Stimulated activated effector memory CD8-positive, alpha-beta T cell treated with anti-CD3 and anti-CD28 coated beads, Interleukin-12 subunit alpha, Interleukin-12 subunit beta, amount 100 ng/mL, for 72 hours (primary cell): ENCODE results near the gene PCYT2.

ENCODE experiments used
- ATAC-seq: fragments of 150-1000 bp; cut with Tn5 transposase; 2 replicates; pipeline ENCODE4 v1.10.0; 2021
- DNase-seq, 2 donors: peaks; one replicate each; pipeline ENCODE4 v3.0.0; 2021 to 2022; ENCODE audit warnings: low spot score in 2 of 2
- H3K27ac Mint-ChIP-seq: one replicate; pipeline ENCODE4 v1.8.0; 2022; ENCODE audit warnings: mild to moderate bottlenecking, mixed read lengths
- H3K36me3 Mint-ChIP-seq: one replicate; pipeline ENCODE4 v1.8.0; 2022; ENCODE audit warnings: mild to moderate bottlenecking, mixed read lengths
- H3K4me1 Mint-ChIP-seq: one replicate; pipeline ENCODE4 v1.8.0; 2022; ENCODE audit warnings: mixed read lengths
- H3K4me3 Mint-ChIP-seq: one replicate; pipeline ENCODE4 v1.8.0; 2022; ENCODE audit warnings: mild to moderate bottlenecking, mixed read lengths
- H3K9me3 Mint-ChIP-seq: one replicate; pipeline ENCODE4 v1.8.0; 2022; ENCODE audit warnings: mixed read lengths

The PCYT2 gene

GRCh38 chr17:81904600-81905423 is 6.4 kb downstream of the PCYT2 start:
- no peak for ATAC-seq

GRCh38 chr17:81903896-81904599 is 7.2 kb downstream of the PCYT2 start:
- H3K4me3 Mint-ChIP-seq = no peak overlapping the region
- no peak overlapping the region for H3K27ac Mint-ChIP-seq
- DNase-seq (no peak), ATAC-seq (no peak)
- no peaks in the 10 kb centered on the region for H3K9me3 Mint-ChIP-seq
- H3K36me3 Mint-ChIP-seq = peaks cover 23% of the 10 kb centered on the region
- peaks cover 10% of the 10 kb centered on the region for H3K4me1 Mint-ChIP-seq

More at GRCh38 chr17:81904600-81905423, 6.4 kb downstream of the PCYT2 start:
- DNase-seq = no peak
- Mint-ChIP-seq H3K9me3 (no peaks in the 10 kb centered on the region), H3K4me1 (peaks cover 10% of the 10 kb centered on the region), H3K27ac (no peak overlapping the region), H3K4me3 (no peak overlapping the region), H3K36me3 (peaks cover 16% of the 10 kb centered on the region)

DNA sequence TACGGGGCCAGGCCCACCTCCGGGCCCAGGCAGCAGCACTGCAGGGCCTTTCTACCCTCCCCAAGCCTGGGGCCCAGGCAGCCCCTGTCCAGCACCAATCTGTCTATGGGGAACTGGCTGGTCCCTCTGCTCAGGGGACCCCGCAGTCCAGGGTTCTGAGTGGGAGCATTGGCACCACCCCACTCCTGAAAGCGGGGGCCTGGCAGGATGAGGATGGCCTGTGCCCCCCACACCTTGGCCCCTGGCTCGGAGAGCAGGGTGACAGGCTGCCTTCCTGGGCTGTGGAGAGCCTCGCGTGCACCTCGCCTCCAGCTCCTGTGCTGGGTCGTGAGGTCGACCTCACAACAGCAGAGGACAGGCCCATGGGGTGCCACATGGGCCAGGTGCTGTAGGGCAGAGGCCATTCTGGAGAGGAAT is 7.8 kb downstream of the PCYT2 start:
- no peaks in the 10 kb centered on the region for H3K9me3 Mint-ChIP-seq
- peaks cover 10% of the 10 kb centered on the region for H3K4me1 Mint-ChIP-seq
- no peak for ATAC-seq
- no peak for DNase-seq
- no peak overlapping the region for H3K4me3 Mint-ChIP-seq
- H3K36me3 Mint-ChIP-seq = peaks cover 29% of the 10 kb centered on the region
- H3K27ac Mint-ChIP-seq = no peak overlapping the region

DNA sequence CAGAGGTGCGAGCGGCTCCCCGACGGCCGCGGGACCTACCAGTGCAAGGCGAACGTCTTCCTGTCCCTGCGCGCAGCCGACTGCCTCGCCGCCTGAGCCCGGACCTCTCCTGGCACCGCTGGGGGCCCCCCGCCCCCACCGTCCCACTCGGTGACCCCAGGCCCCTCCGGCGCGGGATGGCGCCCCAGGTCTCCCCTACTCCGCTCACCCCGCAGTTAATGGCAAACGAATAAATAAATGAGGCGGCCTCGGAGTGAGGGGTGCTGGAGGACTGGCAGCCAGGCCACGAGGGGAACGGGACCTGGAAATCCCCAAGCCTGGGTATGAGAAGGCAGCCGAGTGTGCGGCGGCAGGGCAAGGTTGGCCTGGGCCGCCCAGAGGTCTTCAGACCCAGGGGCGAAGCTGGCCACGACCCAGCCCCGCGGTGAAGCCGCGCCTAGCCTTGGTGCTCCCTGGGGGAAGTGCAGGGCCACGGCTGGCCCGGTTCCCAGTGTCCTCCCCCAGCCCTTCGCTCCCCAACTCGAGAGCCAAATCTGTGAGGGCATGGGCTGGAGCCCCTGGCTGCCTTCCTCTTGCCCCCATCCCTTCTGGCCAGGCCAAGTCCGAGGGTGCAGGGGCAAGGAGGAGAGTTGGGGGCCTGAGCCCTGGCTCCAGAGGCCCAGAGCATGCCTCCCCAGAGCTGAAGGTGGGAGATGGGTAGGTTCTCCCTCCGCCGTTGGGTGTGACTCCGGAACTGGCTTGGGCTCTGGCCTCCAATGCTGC is 8.4 kb downstream of the PCYT2 start:
- Mint-ChIP-seq H3K36me3 (peaks cover 35% of the 10 kb centered on the region), H3K27ac (no peak overlapping the region), H3K9me3 (no peaks in the 10 kb centered on the region), H3K4me3 (peak overlapping the region; percentile 23), H3K4me1 (peaks cover 10% of the 10 kb centered on the region)
- no peak for DNase-seq
- ATAC-seq = peak; percentile 29

DNA sequence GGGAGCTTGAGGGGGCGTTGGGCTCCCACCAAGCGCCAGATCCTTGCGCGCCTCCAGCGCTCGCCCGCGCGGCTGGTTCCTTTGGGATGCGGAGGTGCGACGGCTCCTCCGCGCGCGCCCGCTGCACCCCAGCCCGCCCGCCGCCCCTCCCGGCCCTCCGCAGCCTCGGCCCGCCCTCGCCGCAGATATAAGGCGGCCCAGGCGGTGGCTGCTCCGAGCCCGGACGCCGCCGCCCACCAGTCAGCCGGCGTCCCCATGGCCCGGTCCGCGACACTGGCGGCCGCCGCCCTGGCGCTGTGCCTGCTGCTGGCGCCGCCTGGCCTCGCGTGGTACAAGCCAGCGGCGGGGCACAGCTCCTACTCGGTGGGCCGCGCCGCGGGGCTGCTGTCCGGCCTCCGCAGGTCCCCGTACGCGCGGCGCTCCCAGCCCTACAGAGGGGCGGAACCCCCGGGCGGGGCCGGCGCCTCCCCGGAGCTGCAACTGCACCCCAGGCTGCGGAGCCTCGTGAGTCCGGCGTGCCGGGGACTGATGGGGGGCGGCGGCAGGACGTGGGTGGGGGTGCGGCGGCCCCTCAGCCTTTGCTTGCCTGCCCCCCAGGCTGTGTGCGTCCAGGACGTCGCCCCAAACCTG is 9.1 kb downstream of the PCYT2 start, which contains the start of gene NPB:
Gene NPB, plus strand, starts transcription at position 216 of the 630 bp plus-strand sequence. Its CDS starts 40 bp downstream, at position 256.
- Mint-ChIP-seq H3K36me3 (peaks cover 42% of the 10 kb centered on the region), H3K4me3 (peak within 1 kb of the TSS; percentile 23), H3K27ac (peak within 1 kb of the TSS; percentile 34), H3K4me1 (peaks cover 10% of the 10 kb centered on the region), H3K9me3 (no peaks in the 10 kb centered on the region)
- no peak for DNase-seq
- peak; percentile 66 for ATAC-seq

DNA sequence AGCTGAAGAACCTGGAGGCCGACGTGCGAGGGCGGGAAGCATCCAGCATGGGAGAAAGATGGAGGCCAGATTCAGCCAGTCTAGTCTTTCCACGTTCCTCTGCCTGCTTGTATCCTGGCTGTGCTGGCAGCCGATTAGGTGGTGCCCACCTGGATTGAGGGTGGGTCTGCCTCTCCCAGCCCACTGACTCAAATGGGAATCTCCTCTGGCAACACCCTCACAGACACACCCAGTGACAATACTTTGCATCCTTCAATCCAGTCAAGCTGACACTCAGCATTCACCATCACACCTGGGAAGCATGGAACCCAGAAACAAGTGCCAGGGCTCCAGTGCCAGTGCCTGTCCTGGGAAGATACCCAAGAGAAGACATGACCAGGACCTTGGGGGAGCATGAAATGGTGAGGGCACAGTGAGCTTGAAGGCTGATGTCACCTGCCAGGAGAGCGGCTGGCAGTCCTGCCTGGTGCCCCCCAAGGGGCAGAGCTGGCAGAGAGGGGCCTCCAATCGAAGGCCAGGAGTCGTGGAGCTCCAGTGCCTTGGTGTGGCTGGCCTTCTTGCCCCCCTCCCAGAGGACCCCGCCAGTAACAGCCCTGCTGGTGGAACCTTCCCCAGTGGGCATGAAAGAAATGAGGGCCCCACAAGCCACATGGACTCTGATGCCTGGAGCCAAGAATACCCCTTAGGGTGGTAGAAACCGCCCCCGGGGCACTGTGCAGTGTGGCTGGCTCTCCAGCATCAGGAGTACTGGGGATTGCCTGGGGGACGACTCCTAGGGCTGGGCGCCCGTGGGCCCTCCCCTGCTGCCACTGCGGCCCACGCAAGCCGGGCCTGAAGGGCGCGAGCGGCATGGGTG is 9.8 kb downstream of the PCYT2 start:
- ATAC-seq = peak; percentile 27
- Mint-ChIP-seq H3K9me3 (no peaks in the 10 kb centered on the region), H3K4me3 (no peak overlapping the region), H3K4me1 (peaks cover 10% of the 10 kb centered on the region), H3K36me3 (peaks cover 49% of the 10 kb centered on the region), H3K27ac (peak overlapping the region; percentile 34)
- no peak for DNase-seq

DNA sequence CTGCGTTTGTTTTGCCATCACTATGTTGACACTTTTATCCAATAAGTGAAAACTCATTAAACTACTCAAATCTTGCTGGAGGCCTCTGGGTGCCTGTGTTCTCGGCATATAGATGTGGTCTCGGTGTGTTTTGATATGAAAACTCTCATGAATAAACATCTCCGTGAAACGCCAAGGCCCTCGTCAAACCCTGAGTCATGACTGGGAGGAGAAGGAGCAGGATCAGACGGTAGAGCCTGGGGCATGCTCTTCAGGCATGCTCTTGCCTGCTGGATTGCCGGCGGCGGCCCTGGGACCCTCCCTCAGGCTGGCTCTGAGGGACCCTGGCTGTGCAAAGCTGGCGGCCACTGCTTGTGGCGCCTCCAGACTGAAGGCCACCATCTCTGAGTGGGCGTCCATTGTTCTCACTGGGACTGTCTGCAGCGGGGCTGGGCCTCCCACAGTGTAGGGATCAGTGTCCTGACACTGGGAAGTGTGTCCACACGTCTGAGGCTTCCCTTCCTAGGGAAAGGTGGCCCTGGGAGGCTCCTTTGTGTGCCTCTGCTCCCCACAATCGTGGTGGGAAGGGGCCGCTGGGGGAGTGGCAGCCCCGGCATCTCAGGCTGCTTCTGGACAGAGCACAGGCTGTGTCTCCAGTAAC is 10.9 kb downstream of the PCYT2 start:
- no peaks in the 10 kb centered on the region for H3K9me3 Mint-ChIP-seq

GRCh38 chr17:81899514-81900166 is 11.6 kb downstream of the PCYT2 start:
- peaks cover 67% of the 10 kb centered on the region for H3K36me3 Mint-ChIP-seq
- no peak overlapping the region for H3K4me3 Mint-ChIP-seq
- ATAC-seq = no peak
- H3K4me1 Mint-ChIP-seq = peaks cover 10% of the 10 kb centered on the region
- H3K9me3 Mint-ChIP-seq = no peaks in the 10 kb centered on the region
- H3K27ac Mint-ChIP-seq = no peak overlapping the region
- DNase-seq = no peak

More for the DNA sequence above, 10.9 kb downstream of the PCYT2 start:
- H3K36me3 Mint-ChIP-seq = peaks cover 60% of the 10 kb centered on the region
- no peak overlapping the region for H3K4me3 Mint-ChIP-seq
- H3K27ac Mint-ChIP-seq = no peak overlapping the region
- ATAC-seq (no peak), DNase-seq (no peak)
- peaks cover 10% of the 10 kb centered on the region for H3K4me1 Mint-ChIP-seq

GRCh38 chr17:81898885-81899284 is 12.3 kb downstream of the PCYT2 start:
- Mint-ChIP-seq H3K4me1 (peaks cover 10% of the 10 kb centered on the region), H3K36me3 (peaks cover 70% of the 10 kb centered on the region), H3K4me3 (no peak overlapping the region), H3K9me3 (no peaks in the 10 kb centered on the region), H3K27ac (no peak overlapping the region)
- ATAC-seq (no peak), DNase-seq (no peak)

DNA sequence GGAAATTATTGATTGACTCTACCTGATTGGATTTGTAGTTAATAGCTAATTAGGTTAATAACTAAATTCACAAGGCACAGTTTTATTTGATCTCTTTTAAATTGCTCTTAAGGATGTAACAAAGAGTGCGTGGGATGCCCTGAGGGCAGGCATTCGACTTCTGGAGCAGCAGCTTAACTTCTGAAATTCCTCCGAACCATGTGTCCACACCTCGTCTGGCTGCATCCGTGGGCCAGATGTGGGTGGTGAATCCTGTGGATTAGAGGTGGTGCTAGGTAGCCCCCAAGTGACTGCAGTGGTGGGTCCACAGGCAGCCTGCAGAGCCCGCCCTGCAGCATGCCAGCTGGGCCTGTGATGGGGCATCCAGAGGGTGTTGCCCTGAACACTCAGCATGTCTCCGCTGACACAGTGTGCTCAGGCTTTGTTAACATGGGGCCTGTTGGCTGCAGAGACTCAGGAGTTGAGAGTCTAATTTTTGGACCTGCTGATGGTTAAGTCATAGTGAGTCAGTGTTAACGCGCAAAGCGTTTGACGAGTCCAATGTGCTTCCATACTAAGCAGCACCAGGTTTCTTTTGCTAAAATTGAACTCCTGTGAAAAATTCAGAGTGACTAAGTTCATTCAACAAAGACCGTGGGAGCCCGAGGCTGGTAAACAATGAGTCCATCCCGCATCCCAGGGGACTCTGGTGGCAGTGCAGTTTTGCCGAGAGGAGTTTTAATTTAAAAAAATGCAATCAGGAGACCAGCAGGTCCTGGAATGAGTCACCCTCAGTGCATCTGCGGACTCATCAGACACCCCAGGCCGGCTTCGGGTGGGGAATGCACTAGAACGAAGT is 13.0 kb downstream of the PCYT2 start:
- no peaks in the 10 kb centered on the region for H3K9me3 Mint-ChIP-seq
- no peak for DNase-seq
- H3K36me3 Mint-ChIP-seq = peaks cover 72% of the 10 kb centered on the region
- H3K27ac Mint-ChIP-seq = no peak overlapping the region
- H3K4me3 Mint-ChIP-seq = no peak overlapping the region
- no peak for ATAC-seq
- H3K4me1 Mint-ChIP-seq = peaks cover 10% of the 10 kb centered on the region

DNA sequence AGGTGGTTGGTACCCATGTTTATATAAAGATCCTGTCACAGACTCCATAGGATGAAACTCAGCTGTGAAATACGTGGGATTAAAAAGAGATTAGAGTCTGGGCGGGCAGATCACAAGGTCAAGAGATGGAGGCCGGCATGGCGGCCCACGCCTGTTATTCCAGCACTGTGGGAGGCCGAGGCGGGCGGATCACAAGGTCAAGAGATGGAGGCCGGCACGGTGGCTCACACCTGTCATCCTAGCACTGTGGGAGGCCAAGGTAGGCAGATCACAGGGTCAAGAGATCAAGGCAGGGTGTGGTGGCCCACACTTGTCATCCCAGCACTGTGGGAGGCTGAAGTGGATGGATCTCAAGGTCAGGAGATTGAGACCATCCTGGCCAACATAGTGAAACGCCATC is 15.8 kb downstream of the PCYT2 start:
- Mint-ChIP-seq H3K9me3 (no peaks in the 10 kb centered on the region), H3K36me3 (peaks cover 87% of the 10 kb centered on the region), H3K4me1 (peaks cover 4% of the 10 kb centered on the region), H3K27ac (no peak overlapping the region), H3K4me3 (no peak overlapping the region)
- DNase-seq = no peak
- ATAC-seq = no peak

- no peak for DNase-seq
- peak; percentile 27 for ATAC-seq
- H3K36me3 Mint-ChIP-seq = peaks cover 90% of the 10 kb centered on the region
- peaks cover 25% of the 10 kb centered on the region for H3K4me1 Mint-ChIP-seq
- H3K9me3 Mint-ChIP-seq = no peaks in the 10 kb centered on the region
- peak overlapping the region; percentile 82 for H3K4me3 Mint-ChIP-seq
- H3K27ac Mint-ChIP-seq = peak overlapping the region; percentile 96
These were observed 20.0 kb downstream of the PCYT2 start for GRCh38 chr17:81891303-81891552.
